GM12864 (cell line): Measurements from ENCODE around the gene SETD4.

Experiments used
- DNase-seq: peaks from one replicate; pipeline ENCODE4 v3.0.0-alpha.2; 2011; ENCODE audit warnings: low read depth
- H3K4me3 ChIP-seq: 2 replicates; pipeline ENCODE4 v1.5.1; 2011; ENCODE audit warnings: mild to moderate bottlenecking, low read depth, low read length, control low read depth
- CTCF ChIP-seq: IDR thresholded peaks from 2 replicates; pipeline ENCODE4 v1.5.1; 2011; ENCODE audit warnings: low read depth, mild to moderate bottlenecking, moderate library complexity, low read length, control low read depth, inconsistent platforms; ENCODE audit errors: missing control alignments

The SETD4 gene

GRCh38 chr21:36034211-36034913, 26.0 kb downstream of the SETD4 start:
- DNase-seq, result no peak
- TF ChIP-seq CTCF, result no peak
- H3K4me3 ChIP-seq, result no peak overlapping the region

- DNase-seq, result no peak
- TF ChIP-seq CTCF, result no peak
- H3K4me3 ChIP-seq, result no peak overlapping the region
Observed at GRCh38 chr21:36032647-36033406, 27.5 kb downstream of the SETD4 start.

GRCh38 chr21:36030581-36031189, 29.6 kb downstream of the SETD4 start:
- no peak for DNase-seq
- no peak for TF ChIP-seq CTCF
- H3K4me3 ChIP-seq, result no peak overlapping the region

GRCh38 chr21:36029309-36029708, 31.0 kb downstream of the SETD4 start:
- H3K4me3 ChIP-seq, result no peak overlapping the region
- no peak for DNase-seq
- peak; percentile 4 for TF ChIP-seq CTCF

- peak; percentile 97 for TF ChIP-seq CTCF
- H3K4me3 ChIP-seq, result no peak overlapping the region
- peak; percentile 25 for DNase-seq
Observed at GRCh38 chr21:36028127-36029069, 31.9 kb downstream of the SETD4 start.

- H3K4me3 ChIP-seq, result no peak overlapping the region
- no peak for DNase-seq
- TF ChIP-seq CTCF, result no peak
Observed at GRCh38 chr21:36027347-36027746, 33.0 kb downstream of the SETD4 start.
